ENCODE data around the gene PSME3. TPM values are rescaled to one million over a fixed set of nuclear protein-coding genes. Genes with fewer than 3 reads are reported as not detected.
"Not testable (repeated sequence)": the region's sequence is repeated elsewhere in the genome, so short reads cannot be mapped to it uniquely, and the experiment has no call there.

The PSME3 gene
- total RNA-seq, 1 donor from 2014 or later = 125 TPM

GRCh38 chr17:42873315-42873714, 40.1 kb downstream of the PSME3 start:
- intact Hi-C loops (cut with micrococcal nuclease) = no loop called here

DNA sequence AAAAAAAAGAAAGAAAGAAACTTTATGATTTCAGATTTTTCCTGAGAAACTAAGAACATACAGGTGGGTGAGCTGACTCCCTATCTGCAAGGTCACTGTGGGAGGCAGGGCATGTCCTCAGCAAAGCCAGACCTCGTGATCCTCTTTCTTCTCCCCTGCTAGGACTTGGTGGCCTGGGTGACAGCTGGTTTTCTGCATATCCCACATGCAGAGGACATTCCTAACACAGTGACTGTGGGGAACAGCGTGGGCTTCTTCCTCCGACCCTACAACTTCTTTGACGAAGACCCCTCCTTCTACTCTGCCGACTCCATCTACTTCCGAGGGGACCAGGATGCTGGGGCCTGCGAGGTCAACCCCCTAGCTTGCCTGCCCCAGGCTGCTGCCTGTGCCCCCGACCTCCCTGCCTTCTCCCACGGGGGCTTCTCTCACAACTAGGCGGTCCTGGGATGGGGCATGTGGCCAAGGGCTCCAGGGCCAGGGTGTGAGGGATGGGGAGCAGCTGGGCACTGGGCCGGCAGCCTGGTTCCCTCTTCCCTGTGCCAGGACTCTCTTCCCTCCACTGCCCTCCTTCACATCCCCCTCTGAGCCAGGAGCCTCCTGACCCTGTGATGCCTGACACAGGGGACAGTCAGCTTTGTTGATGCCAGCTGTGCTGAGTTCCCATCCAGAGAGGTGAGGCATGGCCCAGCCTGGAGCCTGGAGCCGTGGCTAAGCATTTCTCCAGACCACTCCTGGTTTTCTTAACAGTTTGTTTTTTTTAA, 40.9 kb downstream of the PSME3 start:
- intact Hi-C loops (cut with micrococcal nuclease) = not testable (repeated sequence)

GRCh38 chr17:42877037-42877436, 43.8 kb downstream of the PSME3 start:
- intact Hi-C loops (cut with micrococcal nuclease) = no loop called here

DNA sequence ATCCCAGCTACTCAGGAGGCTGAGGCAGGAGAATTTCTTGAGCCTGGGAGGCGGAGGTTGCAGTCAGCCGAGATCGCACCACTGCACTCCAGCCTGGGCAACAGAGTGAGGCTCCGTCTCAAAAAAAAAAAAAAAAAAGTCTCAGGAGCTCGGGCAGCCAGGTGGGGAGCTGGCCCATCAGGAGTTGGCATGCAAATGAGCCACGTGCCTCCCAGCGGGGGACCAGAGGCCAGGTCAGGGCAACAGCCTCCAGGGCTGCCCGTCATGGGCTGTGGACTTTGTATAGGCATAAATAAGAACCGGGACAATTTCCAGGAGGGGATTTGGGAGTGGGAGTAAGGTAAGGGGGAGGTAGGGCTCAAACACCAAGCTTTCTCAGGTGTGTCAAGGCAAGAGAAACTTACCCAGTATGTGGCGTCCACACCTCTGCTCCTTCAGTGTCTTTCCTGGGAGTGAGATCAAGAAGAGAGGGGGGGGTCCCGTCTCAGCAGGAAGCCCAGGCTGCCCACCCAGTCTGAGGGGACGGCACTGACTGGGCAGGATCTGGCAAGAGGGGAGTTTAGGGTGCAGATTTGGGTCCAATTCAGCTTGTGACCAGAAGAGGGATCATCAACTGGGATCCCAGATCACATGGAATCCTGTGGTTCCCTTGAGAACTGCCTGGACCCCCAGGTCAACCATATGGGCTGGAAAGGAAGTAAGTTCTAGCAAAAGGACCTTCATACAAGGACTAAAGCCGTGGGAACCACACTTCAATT, 45.1 kb downstream of the PSME3 start:
- intact Hi-C loops (cut with micrococcal nuclease) = no loop called here

- intact Hi-C loops (cut with micrococcal nuclease) = no loop called here
Observed at GRCh38 chr17:42878924-42879595, 45.9 kb downstream of the PSME3 start.

- intact Hi-C loops (cut with micrococcal nuclease) = no loop called here
Observed at GRCh38 chr17:42879596-42879985, 46.4 kb downstream of the PSME3 start.

DNA sequence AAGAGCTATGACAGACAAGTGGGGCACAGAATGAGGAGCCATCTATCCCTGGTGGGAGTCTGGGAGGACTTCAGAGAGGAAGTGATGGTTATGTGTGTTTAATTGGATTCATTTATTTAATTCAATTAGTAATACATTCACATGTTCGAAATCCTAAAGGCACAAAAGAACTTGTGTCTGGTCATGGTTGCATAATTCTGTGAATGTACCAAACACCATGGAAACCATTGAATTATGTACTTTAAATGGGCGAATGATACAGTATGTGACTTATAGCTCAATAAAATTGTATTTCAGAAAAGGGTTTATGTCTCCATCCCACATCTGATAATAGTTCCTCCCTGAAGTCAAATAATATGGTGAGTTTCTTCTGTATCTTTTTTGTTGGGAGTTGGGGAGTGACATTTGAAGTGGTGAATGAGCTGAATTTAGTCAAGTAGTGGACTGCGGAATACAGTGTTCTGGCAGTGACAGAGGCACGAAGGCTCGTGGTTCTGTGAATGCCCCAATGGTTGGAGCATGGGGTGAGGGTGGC, 47.6 kb downstream of the PSME3 start:
- intact Hi-C loops (cut with micrococcal nuclease) = no loop called here

DNA sequence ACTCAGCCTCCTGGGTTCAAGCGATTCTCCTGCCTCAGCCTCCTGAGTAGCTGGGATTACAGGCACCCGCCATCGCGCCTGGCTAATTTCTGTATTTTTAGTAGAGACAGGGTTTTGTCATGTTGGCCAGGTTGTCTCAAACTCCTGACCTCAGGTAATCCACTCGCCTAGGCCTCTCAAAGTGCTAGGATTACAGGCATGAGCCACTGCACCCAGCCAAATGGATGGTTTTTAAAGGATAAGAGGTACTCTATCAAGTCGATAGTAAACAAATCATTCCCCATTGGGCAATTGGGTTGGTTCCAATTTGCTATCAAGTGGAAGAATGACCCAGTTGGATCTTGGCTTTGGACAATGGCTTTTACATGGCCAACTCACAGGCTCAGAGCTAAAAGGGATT, 48.5 kb downstream of the PSME3 start:
- intact Hi-C loops (cut with micrococcal nuclease) = not testable (repeated sequence)

- intact Hi-C loops (cut with micrococcal nuclease) = no loop called here
Observed at GRCh38 chr17:42882166-42882565, 49.0 kb downstream of the PSME3 start.

GRCh38 chr17:42883802-42884558, 50.8 kb downstream of the PSME3 start:
- intact Hi-C loops (cut with micrococcal nuclease) = no loop called here

DNA sequence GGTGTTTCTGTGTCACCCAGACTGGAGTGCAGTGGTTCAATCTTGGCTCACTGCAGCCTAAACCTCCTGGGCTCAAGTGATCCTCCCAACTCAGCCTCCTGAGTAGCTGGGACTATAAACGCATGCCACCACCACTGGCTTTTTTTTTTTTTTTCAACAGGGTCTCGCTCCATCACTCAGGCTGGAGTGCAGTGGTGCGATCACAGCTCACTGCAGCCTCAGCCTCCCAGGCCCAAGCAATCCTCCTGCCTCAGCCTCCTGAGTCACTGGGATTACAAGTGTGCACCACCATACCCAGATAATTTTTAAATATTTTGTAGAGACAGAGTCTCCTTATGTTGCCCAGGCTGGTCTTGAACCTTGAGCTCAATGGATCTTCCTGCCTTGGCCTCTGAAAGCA, 52.6 kb downstream of the PSME3 start:
- intact Hi-C loops (cut with micrococcal nuclease) = not testable (repeated sequence)

DNA sequence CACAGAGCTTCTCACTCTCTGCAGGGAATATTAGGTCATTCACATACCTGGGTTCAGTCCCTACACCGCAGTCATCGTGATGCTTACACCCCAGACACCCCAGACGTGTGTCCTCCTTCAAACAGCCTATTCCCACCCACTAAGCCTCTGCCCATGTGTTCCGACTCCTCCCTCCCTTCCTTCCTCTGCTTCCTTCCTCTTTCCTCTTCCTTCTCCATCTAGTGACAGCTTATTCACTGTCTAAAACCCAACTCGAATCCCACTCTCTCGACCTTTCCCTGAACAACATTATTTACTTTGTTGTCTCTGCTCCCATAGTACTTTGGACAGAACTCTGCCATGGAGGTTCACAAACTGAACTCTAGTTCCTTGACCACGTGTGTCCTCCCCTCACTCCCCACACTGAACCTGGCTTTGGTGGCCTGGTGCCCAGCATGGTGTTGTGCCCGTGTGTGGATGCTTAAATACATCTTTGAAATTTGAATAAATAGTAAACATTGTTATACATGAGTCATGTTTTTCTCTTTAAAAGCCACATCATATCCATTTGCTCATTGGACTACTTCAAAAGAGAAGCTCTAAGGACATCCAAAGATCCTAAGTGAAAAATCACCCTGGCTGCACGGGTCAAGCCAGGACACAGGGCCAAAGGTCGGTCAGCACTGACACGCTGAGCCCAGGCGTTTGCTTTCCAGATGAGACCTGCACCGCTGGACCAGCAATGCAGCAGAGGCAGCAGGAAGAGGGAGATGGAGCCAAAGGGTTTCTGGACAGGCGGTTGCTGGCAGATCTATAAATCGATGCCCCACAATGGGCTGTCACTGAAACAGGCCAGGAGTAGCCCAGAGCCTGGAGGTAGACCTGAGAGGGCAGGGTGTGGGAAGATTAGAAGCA, 53.3 kb downstream of the PSME3 start:
- intact Hi-C loops (cut with micrococcal nuclease) = no loop called here

GRCh38 chr17:42889809-42890208, 56.6 kb downstream of the PSME3 start:
- intact Hi-C loops (cut with micrococcal nuclease) = no loop called here

- intact Hi-C loops (cut with micrococcal nuclease) = no loop called here
Observed at GRCh38 chr17:42891539-42892152, 58.4 kb downstream of the PSME3 start.

DNA sequence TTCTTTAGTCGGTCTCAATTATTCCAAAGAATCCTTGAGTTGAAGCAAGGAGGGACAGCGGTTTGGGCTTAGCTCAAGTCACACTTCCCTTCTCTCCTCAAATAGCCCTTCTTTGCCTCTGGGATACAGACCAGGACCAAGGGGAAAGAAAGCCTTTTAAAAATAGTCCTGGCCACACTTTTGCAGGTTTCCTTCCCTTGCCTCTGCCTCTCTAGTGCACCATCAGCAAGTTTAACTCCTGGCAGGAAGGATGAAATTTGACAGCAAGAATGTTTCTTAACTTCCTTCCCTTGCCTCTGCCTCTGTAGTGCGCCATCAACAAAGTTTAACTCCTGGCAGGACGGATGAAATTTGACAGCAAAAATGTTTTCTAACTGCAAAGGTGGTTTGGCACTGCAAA, 60.2 kb downstream of the PSME3 start:
- intact Hi-C loops (cut with micrococcal nuclease) = no loop called here

Other genes starting within 250 kb of the PSME3 start
- 73.4 and 75.5 TPM in 2 replicates for gene RETREG3, start 224.0 kb upstream of the PSME3 start, total RNA-seq
- 54.7 and 60.5 TPM in 2 replicates for gene TUBG1, start 223.7 kb upstream of the PSME3 start, total RNA-seq
- gene TUBG2, start 174.1 kb upstream of the PSME3 start, total RNA-seq = 8.1 and 9.4 TPM in 2 replicates
- 0.61 and 1.8 TPM in 2 replicates for gene PLEKHH3, start 156.4 kb upstream of the PSME3 start, total RNA-seq
- 0.81 and 1.0 TPM in 2 replicates for gene CCR10, start 151.6 kb upstream of the PSME3 start, total RNA-seq
- gene CNTNAP1, start 150.9 kb upstream of the PSME3 start, total RNA-seq = 2.2 and 2.8 TPM in 2 replicates
- 49.8 and 54.7 TPM in 2 replicates for gene EZH1, start 88.4 kb upstream of the PSME3 start, total RNA-seq
- not detected in 2 replicates for gene RAMP2, start 72.2 kb upstream of the PSME3 start, total RNA-seq
- gene VPS25, start 59.9 kb upstream of the PSME3 start, total RNA-seq = 59.0 and 65.1 TPM in 2 replicates
- gene WNK4, start 52.8 kb upstream of the PSME3 start, total RNA-seq = 0.15 and 0.22 TPM in 2 replicates
- 48.1 and 49.5 TPM in 2 replicates for gene COA3, start 34.7 kb upstream of the PSME3 start, total RNA-seq
- gene CNTD1, start 34.5 kb upstream of the PSME3 start, total RNA-seq = not detected in 2 replicates
- gene BECN1, start 9.1 kb upstream of the PSME3 start, total RNA-seq = 114 and 119 TPM in 2 replicates
- gene AOC2, start 11.2 kb downstream of the PSME3 start, total RNA-seq = 2.6 TPM in 2 replicates
- 1.7 and 2.2 TPM in 2 replicates for gene AOC3, start 17.8 kb downstream of the PSME3 start, total RNA-seq
- not detected in 2 replicates for gene G6PC1, start 67.4 kb downstream of the PSME3 start, total RNA-seq
- 41.2 and 51.5 TPM in 2 replicates for gene AARSD1, start 131.1 kb downstream of the PSME3 start, total RNA-seq
- gene PTGES3L, start 146.7 kb downstream of the PSME3 start, total RNA-seq = 0.63 and 0.81 TPM in 2 replicates
- gene RUNDC1, start 147.2 kb downstream of the PSME3 start, total RNA-seq = 17.4 and 17.8 TPM in 2 replicates
- gene RPL27, start 165.0 kb downstream of the PSME3 start, total RNA-seq = 816 and 851 TPM in 2 replicates
- gene IFI35, start 173.4 kb downstream of the PSME3 start, total RNA-seq = 152 and 171 TPM in 2 replicates
- 10.7 and 11.6 TPM in 2 replicates for gene VAT1, start 189.0 kb downstream of the PSME3 start, total RNA-seq
- not detected in 2 replicates for gene RND2, start 191.8 kb downstream of the PSME3 start, total RNA-seq

Measured in T-helper 1 cell treated with Interleukin-12 subunit alpha and Interleukin-12 subunit beta and Interleukin-4 antibody, amounts not matched to agents 30 ng/mL and 1 ng/mL, for 36 hours (primary cell).